ENCODE data around the gene BEGAIN.

GRCh38 chr14:100571837-100572236 lies 15.4 kb downstream of the BEGAIN start:
- TF ChIP-seq POLR2A (IDR thresholded peaks at IDR 0.05; ENCODE audit: low read depth, low read length) (no peak), POLR2AphosphoS5 (IDR thresholded peaks at IDR 0.05; ENCODE audit: low read depth, low read length) (no peak)

Measured in GM12892 (cell line).